HG03045 (cell line): Measurements from ENCODE around the gene GPC6.

Experiments used
- ATAC-seq: cut with Tn5 transposase; IDR thresholded peaks from one replicate; pipeline ENCODE4 v1.9.1; 2021; ENCODE audit warnings: mild to moderate bottlenecking, moderate library complexity; ENCODE audit not compliant: unreplicated experiment

GPC6 gene

DNA sequence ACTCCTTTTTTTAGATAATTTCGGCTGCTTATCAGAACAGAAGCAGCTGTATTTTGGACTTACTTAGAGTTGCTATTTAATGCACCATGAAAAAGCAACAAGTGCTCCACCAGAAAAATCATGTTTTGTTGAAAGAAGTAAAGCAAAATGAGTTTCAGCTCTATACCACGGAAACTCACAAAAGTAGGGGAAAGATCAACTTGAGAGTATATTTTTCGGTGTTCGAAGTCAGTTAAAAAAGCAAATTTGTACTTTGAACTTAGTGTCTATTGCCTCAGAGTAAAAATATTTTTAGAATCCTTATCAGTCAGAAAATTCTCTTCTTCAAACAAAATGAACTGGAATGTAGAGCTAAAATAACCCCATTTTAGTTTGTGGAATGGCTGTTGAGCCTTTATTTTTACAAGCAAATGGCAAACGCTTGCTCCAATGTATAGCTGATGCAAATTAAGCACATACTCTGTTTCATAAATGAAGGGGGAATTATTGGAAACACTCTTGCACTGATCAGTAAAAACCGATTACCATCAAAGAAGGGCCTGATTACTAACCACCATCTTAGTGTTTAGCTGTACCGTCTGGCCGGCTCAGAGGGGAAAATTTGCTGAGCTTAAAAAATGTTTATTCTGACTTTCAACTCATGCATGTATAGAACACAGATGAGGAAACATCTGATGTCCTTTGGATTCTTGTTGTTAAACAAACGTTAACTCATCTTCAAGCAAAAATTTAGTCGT is 540.7 kb downstream of the GPC6 start:
- ATAC-seq: no peak

DNA sequence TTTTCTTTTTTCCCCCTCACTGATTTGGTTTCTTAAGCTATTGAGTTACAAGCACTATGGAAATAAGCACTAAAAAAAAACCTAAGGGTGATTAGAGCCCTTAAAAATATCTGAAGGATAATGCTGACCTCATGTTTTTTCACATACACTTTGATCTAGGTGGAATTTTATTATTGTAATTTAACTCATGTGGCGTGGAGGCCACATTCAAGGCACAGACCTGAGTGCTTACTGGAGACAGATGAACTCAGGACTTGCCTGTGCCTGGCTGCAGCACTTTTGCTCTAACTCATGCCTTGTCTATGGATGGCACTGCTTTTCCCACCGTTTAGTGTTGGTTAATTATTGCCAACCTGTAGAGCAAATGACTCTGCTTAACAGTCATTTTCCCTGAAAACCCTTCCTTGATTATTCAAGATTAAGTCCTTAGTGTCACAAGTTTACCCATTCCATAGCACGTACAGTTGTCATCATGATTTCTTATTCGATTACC is 541.4 kb downstream of the GPC6 start:
- ATAC-seq: no peak

GRCh38 chr13:93769101-93769500 is 542.5 kb downstream of the GPC6 start:
- ATAC-seq: no peak

GRCh38 chr13:93769607-93770006 is 543.0 kb downstream of the GPC6 start:
- no peak for ATAC-seq

- no peak for ATAC-seq
These were observed 544.6 kb downstream of the GPC6 start for GRCh38 chr13:93771227-93771626.

DNA sequence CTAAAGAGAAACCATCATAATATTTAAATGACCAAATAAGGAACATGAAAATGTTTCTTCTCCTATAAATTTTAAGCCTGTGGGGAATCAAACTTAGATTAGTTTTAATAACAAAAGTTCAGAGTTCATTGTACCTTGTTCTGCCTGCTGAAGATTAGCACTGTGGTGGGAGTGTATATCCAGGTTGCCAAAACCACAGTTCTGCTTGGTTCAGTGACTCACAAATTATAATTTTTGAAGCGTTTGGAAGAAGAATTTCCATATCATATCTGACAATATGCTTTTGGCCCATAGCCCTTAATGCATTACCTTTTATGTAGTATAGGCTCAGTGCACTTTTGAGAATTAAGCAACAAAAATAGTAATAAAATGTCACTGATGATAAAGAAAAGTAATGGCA is 545.2 kb downstream of the GPC6 start:
- ATAC-seq: no peak

DNA sequence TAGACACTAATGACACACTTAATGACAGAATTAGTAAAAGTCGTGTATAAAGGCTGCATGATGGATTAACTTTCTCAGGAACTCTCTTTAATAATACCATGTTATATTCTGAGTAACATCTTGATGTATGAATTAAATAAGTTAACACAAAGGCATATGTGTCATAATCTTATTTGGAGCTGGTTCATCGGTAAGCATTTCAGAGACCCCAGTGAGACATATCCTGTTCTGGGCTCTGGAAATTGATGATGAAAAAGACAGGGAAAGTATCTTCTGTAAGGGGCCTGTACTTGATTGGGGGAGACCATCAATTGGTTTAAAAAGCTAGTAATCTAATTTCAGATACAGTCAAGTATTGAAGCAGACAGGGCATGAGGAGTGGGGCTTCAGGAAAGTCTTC is 547.9 kb downstream of the GPC6 start:
- no peak for ATAC-seq

GRCh38 chr13:93775027-93775426 is 548.4 kb downstream of the GPC6 start:
- ATAC-seq: no peak

GRCh38 chr13:93775507-93776108 is 549.0 kb downstream of the GPC6 start:
- no peak for ATAC-seq

GRCh38 chr13:93776936-93777335 is 550.3 kb downstream of the GPC6 start:
- no peak for ATAC-seq

DNA sequence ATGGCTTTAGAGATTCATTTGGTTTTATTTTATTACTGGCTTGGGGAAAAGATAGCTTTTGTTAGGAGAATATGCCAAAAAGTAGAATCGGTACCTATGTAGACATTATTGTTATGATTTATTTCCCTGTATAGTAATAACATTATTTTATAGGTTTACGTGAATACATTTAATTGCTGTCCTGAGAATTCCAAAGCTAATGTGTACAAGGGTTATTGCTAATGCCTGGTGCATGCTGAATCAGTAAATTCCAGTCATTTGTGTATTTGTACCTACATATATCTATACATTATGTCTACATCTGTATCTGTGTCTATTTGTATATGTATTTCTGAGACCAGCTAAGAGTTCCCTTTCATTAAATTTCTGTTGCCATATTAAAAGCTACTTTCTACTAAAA is 550.9 kb downstream of the GPC6 start:
- no peak for ATAC-seq

DNA sequence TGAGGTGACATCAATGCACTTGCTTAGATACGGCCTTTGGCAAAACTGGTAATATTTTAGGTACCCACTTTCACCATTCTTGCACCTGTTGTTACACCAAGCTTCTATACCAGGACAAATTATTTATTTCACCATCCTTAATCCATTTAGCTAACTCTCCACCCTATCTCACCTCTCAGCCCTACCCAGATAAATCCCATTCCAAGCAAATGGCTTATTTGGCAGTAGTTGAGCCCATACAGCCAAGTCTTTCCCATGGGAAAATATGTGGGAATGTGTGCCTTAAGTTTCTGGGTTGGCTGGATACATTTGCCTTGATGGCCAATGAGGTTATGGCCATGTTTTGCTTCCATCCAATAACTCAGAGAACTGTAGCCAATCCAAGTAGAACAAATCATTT is 551.9 kb downstream of the GPC6 start:
- ATAC-seq: no peak

- ATAC-seq: no peak
These were observed 557.6 kb downstream of the GPC6 start for GRCh38 chr13:93784191-93784590.

GRCh38 chr13:93786846-93787489 is 560.4 kb downstream of the GPC6 start:
- no peak for ATAC-seq

GRCh38 chr13:93788456-93788855 is 561.8 kb downstream of the GPC6 start:
- ATAC-seq: no peak

DNA sequence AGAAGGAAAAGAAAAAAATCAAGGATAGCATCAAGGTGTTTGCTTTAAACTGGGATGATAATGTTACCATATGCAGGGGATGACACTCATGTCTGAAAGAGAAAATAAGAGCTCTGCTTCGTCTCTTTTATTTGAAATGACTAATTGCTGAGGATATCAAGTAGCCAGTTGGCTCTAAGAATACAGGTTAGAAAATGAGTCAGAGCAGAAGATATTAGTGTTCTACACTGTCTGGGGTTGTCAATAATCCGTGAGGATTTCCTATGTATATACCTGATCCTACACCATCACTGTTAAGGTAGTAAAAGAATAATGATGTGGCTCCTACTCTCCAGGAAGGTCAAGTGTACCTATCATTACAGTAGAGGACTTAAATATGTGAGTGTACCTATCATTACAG is 562.5 kb downstream of the GPC6 start:
- no peak for ATAC-seq

DNA sequence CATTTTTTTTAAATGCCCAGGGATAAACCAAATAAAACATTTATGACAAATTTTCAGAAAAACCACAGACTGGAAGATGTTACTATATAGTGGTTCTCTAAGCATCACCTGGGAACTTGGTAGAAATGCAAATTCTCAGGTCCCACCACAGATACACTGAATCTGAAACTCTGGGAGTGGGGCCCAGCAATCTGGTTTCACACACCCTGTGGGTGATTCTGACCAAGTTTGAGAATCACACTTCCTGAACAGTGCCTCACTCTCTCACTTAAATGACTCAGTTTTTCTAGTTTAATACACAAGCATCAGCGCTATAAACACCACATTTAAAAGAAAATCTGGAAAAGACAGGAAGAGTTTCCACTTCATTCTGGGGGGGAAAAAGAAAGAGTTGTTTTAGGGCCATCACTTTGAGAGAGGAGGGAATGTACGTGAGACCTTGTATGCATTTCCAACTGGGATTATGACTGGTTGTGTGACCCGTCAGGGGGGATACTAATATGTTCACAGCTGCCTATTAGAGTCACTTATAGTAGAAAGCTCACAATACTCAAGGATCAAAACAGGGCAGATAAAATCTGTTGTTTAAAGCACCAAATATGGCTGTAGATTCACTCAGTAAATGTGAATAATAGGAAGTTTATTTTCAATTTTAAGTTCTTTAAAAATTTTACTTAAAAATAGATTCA is 567.7 kb downstream of the GPC6 start:
- peak; percentile 88 for ATAC-seq

- ATAC-seq: peak; percentile 44
These were observed 570.9 kb downstream of the GPC6 start for GRCh38 chr13:93797463-93797862.

DNA sequence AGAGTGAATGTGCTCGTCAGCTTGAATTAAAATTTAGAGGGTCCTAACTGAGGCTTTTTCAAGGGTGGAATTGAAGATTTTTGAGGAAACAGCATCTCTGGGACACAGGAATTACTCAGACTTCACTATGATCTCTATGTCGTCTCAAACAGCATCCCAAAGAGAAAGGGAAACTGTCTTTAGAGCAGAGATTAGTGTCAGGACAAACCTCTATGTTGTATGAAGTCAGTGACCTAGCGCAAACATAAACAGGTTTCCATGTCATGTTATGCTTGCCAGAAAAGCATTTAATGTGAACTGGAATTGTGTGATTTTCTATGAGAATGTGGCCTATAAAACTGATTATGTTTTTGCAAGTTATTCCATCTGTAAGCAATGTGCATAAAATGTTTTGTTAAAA is 573.7 kb downstream of the GPC6 start:
- no peak for ATAC-seq

DNA sequence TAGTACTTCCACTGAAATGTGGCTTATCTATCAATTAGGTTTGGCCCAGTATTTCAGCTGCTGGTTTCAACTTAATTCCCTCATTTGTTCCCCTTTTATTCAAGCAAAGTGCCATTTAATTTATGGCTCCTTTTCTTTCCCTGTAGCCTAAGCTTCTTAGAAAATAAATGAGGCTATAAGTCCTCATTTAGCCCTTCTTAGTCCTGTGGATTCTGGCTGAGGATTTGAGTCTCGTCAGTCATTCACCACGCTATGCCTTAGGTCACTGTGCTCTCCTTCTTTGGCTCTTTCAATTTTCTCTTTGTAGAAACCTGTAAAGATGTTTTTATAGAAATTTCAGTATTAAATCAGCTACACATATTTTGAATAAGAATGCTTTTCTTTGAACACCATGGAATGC is 579.1 kb downstream of the GPC6 start:
- ATAC-seq: no peak

GRCh38 chr13:93806861-93807260 is 580.3 kb downstream of the GPC6 start:
- ATAC-seq: no peak

- ATAC-seq: no peak
These were observed 583.7 kb downstream of the GPC6 start for GRCh38 chr13:93810264-93810663.
